HTR-8/SVneo (cell line): ENCODE data around the gene PRKCH.

Experiments used
- DNase-seq: peaks from one replicate; pipeline ENCODE4 v3.0.0; 2011; ENCODE audit warnings: low spot score, mixed read lengths; ENCODE audit not compliant: insufficient read length
- FAIRE-seq: peaks from 2 replicates; lab custom pipeline; 2011; peaks lifted over from hg19 to GRCh38; lab: Jason Lieb, UNC

The PRKCH gene

DNA sequence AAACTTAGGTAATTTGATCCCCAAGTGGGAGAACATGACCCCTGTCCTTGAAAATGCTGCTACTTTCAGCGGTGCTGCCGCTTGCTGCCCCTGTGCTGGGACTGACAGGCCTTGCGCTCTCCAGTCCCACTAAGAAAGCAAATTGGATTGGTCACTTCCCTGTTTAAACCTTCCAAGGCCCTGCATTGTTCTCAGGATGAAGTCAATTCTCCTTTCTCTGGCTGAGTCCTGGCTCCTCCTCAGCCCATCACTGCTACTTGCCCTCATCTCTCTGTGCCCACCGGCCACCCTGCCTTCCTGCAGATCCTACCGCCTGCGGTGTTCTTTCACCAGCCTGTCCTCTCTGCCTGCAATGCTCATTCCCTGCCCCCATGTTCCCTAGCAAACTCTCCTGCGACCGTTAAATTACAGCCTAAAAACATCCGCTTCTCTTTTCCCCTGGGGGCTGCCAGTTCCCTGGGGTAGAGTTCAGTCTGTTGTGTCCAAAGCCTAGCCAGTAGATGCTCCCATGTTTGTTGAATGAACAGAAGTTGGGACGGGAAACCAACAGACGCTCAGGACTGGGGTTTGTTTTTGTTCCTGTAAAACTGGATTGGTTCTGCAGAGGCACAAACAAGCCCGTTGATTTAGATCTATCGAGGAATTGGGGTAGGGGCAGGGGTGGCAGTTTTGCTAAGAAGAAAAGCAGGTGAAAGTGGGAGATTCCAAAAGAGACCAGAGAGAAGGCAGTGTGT is 246.6 kb downstream of the PRKCH start:
- no peak for FAIRE-seq

DNA sequence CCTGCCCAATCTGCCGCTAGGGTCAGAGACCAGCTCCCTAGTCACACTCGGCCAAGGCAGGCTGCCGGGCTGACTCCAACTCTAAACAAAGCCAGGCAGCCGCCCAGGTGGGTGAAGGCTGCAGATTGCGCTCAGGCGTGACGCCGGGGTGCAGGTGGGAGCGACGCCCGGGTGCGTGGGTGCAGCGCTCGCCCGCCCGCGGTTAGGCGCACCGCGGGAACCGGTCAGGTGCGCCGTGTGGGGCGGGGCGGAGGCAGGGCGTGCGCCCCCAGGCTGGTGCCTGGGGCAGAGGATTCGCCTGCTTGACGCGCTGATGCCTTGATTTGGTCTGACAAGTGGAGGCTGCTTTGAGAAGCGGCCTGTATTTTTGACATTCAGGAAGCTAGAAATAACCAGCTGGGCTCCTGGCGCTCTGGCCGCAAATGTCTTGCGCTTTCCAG is 247.2 kb downstream of the PRKCH start:
- DNase-seq = no peak
- FAIRE-seq = no peak

More for the DNA sequence above, 246.6 kb downstream of the PRKCH start:
- no peak for DNase-seq

DNA sequence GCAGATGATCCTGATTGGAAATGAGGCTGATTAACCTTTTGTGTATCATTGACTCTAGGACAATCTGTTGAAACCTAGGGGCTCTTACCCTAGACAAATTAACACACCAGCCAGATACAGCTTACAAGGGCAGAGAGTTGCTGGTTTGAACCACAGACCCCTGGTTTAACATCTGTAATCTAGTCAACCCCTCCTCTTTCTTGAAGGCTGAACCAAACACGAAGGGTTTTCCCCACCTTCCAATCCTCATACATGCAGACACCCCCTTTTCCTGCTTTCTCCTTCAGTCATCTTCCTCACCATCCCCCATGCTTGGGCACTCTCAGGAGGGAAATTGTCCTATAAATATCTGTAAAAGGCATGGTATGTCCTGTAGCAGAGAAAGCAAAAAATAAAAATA is 247.9 kb downstream of the PRKCH start:
- FAIRE-seq = no peak
- DNase-seq = no peak

DNA sequence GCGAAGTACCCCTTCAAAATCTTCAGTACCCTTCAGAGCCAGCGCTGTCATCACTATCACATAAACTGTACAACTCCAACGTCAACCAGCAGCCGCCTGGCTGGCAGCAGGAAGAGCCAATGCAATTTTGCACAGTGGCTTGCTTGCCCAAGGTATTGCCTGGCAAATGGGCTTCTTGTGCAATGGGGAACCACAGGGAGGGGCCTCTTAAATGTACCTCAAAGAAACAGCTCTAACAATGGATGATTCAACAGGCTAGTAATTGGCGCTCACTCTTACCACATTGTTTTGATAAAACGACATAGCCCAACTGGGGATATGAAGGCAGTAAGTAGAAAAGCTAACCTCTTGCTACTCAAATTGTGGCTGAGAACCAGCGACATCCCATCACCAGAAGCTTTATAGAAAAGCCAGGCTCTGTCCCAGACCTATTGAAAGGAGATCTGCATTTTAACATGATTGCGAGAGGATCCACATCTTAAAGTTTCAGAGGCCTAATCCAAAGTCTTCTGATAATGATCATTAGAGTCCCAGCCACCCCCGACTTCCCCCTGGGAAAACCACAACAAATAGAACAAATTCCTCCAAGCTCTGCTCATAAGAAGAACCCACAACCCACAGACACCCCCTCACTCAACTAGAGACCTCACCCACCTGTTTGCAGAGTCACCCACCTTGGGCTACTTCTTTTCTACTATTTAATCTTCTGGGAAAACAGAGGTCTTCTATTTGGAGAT is 248.6 kb downstream of the PRKCH start:
- FAIRE-seq (no peak), DNase-seq (peak; percentile 77)

GRCh38 chr14:61570549-61571290 is 249.3 kb downstream of the PRKCH start:
- FAIRE-seq (no peak), DNase-seq (no peak)

DNA sequence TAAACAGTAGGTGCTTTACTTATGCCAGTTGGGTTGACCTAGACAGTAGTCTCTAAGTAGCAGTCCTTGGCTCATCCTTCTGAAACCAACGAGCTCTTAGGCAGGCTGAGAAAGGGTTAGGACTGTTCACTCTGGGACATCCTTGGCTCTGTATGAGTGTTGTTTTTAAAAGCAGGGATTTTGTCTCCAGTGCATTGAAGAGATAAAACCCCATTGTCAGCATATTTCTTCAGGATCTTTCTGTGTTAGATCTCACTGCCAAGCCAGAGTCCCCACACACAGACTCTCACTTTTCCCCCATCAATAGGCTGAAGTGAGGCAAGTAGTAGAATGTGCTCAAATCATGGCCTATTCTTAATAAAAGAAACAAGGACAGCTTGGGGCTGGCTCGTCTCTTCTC is 250.5 kb downstream of the PRKCH start:
- no peak for FAIRE-seq
- DNase-seq = no peak

DNA sequence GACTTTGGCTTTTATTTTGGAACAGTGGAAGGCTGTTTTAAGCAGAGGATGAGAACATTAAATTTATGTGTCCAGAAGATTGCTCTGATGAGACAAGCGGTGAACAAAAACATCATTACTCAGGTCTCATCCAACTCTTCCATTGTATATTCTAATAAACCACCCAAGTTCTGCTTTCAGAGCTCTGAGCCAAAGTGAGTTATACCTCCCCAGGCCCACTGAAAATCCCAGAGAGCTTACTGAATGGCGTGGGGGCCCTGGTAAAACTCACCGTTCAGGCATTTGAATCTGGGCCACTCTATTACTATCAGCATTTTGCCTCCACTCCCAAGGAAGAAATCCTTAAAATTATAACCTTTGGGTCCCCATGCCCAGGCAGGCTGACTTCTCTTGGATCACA is 251.9 kb downstream of the PRKCH start:
- FAIRE-seq = no peak
- no peak for DNase-seq

GRCh38 chr14:61573748-61574513 is 252.6 kb downstream of the PRKCH start:
- peak; percentile 96 for DNase-seq
- peak; percentile 99 for FAIRE-seq

- no peak for FAIRE-seq
- DNase-seq = no peak
Measured at GRCh38 chr14:61574514-61574807, 253.1 kb downstream of the PRKCH start.

- DNase-seq = no peak
- FAIRE-seq = no peak
Measured at GRCh38 chr14:61575126-61575525, 253.7 kb downstream of the PRKCH start.

GRCh38 chr14:61575551-61576150 is 254.3 kb downstream of the PRKCH start:
- FAIRE-seq (no peak), DNase-seq (no peak)

DNA sequence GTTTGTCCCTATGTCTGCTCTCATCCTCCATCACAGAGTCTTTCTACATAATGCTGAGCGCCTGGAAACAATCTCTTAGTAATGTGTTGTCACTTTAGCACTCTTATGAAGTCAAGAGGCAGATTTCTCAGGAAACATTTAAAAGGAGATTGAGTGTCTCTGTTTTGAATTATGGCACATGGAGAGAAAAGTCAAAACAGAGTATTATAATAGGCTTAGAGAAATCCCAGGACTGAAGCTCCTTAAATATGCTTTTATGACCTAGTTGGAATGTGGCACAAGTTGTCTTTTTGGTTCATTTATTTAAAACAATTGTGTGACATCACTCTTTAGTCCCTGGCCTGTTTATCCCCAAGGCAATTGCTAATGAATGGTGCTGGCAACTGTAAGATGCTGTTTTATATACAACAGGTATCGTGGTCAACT is 256.1 kb downstream of the PRKCH start:
- DNase-seq = no peak
- peak; percentile 97 for FAIRE-seq

- FAIRE-seq (peak; percentile 42), DNase-seq (no peak)
Measured at GRCh38 chr14:61578745-61579144, 257.4 kb downstream of the PRKCH start.

DNA sequence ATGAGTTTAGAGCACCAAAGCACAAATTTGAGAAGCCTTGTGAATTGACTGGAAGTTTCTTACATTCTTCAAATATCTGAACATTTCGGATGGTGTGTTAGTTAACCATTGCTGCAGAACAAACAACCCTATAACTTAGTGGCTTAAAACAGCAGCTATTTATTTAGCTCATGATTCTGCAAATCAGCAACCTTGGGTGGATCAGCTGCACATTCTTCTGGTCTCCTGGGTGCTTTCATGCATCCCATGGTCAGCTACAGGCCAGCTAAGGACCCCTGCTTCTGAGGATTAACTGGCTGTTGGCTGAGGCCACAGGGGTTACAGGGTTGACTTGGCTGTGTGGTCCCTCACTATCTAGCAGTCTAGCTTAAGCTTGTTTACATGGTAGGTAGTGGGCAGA is 260.0 kb downstream of the PRKCH start:
- FAIRE-seq = no peak
- DNase-seq = no peak

- no peak for FAIRE-seq
- no peak for DNase-seq
Measured at GRCh38 chr14:61581955-61582615, 260.7 kb downstream of the PRKCH start.

GRCh38 chr14:61582815-61583214 is 261.4 kb downstream of the PRKCH start:
- peak; percentile 67 for FAIRE-seq
- no peak for DNase-seq

DNA sequence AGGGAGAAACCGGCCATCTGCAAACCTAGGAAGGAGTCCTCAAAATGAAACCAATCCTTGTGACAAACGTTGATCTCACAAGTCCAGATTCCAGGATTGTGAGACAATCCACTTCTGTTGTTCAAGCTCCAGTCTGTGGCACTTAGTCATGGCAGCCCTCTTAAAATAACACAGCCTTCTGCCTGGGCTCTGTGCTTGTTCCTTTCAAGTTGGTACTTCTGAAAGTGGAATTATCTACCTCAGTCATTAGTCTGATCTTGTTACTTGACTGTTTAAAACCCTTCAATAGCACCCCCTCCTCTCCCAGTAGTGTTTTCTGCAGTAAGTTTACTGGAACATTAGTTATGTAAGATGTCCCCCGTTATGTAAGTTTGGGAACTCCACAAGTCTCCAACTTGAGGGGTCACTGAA is 263.0 kb downstream of the PRKCH start:
- FAIRE-seq = peak; percentile 98
- no peak for DNase-seq

- FAIRE-seq (no peak), DNase-seq (no peak)
Measured at GRCh38 chr14:61585598-61586543, 264.5 kb downstream of the PRKCH start.
